ENCODE data around the gene PARVB.

- no peak for TF ChIP-seq EZH2phosphoT487 (IDR thresholded peaks at IDR 0.05; ENCODE audit: low read depth, severe bottlenecking, unreplicated experiment)
- TF ChIP-seq EZH2 (IDR thresholded peaks at IDR 0.05; ENCODE audit: borderline replicate concordance), result no peak
- TF ChIP-seq CTCF (IDR thresholded peaks at IDR 0.05; ENCODE audit: poor library complexity), result no peak
Measured at GRCh38 chr22:44039566-44040171, 15.6 kb downstream of the PARVB start.
